Measurements from ENCODE around the gene PERM1. TPM values are rescaled to one million over a fixed set of nuclear protein-coding genes. Genes with fewer than 3 reads are reported as not detected.
"Not testable (repeated sequence)": the region's sequence is repeated elsewhere in the genome, so short reads cannot be mapped to it uniquely, and the experiment has no call there.

Gene PERM1
- total RNA-seq, 1 donor from 2014 or later: not detected

DNA sequence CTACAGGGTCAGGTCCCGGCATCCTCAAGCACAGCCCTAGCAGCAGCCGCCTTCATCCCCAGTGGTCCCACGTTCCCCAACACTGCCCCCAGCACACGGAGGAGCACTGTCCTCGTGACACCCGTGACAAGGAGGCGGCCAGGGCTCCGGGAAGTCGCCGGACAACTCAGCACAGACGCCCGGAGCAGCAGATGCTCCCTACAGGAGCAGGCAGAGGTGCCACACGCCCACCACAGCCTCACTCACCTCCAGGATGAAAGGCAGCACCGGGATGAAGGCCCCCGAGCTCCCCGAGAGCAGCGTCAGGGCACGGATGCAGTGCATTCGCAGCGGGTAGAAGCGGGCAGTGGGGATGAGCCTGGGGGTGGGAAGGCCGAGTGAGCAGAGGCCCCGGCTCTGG is 31.0 kb downstream of the PERM1 start:
- DNase-seq (ENCODE audit: low read depth, low spot score): no peak

DNA sequence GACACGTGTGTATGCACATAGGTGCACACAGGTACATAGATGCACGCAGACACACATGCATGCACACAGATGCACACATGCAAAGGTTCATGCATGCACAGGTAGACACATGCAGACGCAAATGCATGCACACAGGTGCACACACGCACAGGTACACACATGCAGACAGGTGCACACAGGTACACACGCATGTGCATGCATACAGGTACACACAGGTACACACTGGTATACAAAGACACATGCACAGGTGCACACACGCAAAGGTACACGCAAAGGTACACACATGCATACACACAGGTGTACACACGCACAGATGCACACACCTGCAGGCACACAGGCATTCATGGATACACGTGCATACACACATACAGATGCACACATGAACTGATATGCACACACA is 31.6 kb downstream of the PERM1 start:
- no peak for DNase-seq (ENCODE audit: low read depth, low spot score)

DNA sequence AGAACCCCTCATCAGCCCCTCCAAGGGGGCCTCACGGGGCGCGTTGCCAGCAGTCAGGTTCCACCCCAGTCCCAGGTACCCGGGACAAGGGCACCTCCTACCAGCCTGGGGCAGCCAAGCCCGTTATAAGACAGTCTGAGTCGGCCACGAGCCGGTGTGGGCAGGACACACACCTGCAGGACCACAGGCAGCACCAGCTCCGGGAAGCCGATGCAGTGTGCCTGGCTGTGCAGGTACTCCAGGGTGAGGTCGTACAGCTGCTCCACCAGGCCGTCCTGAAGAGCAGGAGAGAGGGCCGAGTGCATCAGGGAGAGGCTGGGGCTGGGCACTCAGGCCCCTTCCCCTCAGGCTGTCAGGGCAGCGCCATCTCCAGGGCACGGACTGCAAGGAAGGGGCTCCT is 33.9 kb downstream of the PERM1 start:
- no peak for DNase-seq (ENCODE audit: low read depth, low spot score)

DNA sequence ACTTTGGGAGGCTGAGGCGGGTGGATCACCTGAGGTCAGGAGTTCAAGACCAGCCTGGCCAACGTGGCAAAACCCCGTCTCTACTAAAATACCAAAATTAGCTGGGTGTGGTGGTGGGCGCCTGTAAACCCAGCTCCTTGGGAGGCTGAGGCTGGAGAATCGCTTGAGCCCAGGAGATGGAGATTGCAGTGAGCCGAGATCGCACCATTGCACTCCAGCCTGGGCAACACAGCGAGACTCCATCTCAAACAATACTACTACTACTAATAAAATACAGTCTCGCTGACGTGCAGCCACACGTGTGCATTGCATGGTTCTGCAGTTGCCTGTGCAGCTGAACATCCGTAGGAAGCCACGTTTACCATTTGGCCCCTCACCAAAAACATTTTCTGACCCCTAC is 35.1 kb downstream of the PERM1 start:
- DNase-seq (ENCODE audit: low read depth, low spot score): not testable (repeated sequence)

DNA sequence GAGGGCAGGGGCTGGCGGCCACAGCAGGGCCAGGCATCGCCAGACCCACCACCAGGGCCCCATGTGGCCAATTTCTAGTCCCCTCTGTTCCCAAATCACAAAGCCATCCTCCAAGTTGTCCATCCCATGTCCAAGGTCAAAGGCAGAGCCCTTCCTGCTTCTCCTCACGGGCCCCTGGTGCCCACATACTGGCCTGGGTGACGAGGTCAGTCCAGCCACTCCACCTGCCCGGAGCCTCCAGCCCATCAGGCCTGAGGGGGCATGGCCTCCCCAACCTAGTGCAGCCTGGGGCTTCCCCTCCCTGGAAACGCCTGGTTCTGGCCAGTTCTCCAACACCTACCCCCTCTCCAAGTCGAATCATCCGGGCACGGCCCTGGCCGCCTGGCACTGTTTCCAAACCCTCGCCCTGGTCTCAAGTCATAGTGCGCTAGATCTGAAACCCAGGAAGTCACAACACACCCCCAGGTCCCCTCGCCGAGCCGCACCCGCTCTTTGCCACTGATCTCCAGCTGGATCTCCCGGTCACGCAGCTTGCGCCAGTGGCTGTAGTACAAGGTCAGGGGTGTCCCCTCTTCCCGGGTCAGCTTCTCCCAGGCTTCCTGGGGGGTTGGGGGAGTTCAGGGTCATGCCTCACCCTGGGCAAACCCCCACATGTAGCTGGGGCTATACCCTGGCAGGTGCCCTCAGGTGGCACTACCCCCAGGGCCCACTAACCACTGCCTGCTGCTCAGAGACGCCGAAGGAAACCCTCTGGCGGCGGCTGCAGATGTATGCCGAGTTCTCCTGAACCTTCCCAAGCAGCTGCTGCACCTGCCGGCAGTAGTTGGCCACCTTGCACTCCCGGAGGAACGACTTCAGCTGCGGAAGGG is 36.0 kb downstream of the PERM1 start:
- no peak for DNase-seq (ENCODE audit: low read depth, low spot score)

DNA sequence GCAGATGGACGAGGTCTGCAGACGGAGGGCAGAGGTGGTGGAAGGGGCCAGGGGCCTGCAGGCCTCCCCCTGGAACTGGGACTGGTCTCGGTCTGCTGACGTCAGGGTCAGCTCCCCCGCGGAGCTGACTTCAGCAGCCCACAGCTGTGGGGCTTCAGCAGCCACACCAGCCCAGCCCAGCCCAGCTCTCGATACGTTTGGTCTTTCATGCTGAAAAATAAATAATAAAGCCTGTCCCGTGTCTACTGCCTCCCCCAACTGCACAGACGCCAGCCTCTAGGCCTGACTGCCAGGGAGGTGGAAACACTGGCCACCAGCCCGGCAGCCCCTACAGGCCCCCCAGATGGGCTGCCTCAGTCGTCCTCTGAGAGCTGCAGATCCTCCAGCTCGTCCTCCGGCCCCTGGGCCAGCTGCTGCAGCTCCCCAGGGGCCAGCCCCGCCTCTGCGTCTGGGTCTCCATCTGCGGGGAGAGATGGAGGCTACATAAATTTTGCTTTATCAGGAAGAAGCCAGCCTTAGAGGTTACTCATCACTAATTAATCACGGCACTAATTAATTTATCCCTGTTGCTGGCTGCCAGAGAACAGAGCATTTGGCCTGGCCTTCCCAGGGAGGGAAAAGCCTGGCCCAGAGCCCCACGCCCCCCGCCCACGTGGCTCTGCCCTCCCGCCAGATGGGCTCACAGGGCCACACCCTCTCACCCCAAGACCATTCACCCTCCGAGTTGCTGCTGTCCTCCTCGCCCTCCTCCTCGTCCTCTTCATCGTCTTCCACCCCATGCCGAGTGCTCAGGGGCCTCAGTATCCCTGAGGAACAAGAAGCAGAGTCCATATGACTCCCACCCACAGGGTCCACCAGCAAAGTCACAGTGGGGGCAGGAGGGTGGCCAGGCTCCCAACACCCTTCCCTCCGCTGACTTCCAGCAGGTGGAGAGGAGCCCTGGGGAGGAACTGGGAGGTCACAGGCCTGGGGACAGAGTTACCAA is 37.3 kb downstream of the PERM1 start:
- DNase-seq (ENCODE audit: low read depth, low spot score): no peak

DNA sequence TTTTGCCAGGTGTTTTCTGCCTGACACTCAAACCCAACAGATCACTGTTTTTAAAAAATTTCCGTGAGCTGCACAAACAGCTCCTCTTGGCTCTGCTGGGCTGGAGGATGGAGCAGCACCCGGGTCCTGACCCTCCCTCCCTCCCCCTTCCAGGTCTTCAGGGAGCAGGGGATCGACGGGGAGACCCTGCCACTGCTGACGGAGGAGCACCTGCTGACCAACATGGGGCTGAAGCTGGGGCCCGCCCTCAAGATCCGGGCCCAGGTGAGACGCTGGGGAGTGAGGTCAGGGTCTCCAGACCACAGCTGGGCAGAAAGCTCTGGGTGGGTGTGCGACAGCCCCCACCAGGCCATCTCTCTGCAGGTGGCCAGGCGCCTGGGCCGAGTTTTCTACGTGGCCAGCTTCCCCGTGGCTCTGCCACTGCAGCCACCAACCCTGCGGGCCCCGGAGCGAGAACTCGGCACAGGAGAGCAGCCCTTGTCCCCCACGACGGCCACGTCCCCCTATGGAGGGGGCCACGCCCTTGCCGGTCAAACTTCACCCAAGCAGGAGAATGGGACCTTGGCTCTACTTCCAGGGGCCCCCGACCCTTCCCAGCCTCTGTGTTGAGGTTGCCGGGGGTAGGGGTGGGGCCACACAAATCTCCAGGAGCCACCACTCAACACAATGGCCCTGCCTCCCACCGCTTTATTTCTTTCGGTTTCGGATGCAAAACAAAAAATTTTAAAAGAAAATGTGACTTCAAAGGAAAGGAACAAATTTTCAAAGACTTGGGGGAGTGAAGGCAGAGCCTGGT is 38.1 kb downstream of the PERM1 start:
- no peak for DNase-seq (ENCODE audit: low read depth, low spot score)

DNA sequence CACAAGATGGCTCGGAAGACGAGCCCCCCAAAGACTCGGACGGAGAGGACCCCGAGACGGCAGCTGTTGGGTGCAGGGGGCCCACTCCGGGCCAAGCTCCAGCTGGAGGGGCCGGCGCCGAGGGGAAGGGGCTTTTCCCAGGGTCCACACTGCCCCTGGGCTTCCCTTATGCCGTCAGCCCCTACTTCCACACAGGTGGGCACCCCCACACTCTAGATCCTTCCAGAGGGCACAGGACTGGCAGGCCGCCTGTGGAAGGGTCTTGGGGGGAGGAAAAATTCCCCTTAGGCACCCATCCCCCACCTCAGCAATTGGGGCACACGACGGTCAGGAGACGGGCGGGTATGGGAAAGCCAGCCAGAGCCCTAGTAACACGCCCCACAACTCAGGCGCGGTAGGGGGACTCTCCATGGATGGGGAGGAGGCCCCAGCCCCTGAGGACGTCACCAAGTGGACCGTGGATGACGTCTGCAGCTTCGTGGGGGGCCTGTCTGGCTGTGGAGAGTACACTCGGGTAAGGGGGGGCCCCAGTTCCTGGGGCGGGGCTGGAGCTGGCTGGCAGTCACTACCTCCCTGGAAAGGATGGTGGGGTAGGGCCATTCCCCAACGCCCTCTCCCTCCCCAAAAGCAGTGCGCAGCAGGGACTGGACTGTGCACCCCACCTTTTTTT is 38.9 kb downstream of the PERM1 start:
- no peak for DNase-seq (ENCODE audit: low read depth, low spot score)

DNA sequence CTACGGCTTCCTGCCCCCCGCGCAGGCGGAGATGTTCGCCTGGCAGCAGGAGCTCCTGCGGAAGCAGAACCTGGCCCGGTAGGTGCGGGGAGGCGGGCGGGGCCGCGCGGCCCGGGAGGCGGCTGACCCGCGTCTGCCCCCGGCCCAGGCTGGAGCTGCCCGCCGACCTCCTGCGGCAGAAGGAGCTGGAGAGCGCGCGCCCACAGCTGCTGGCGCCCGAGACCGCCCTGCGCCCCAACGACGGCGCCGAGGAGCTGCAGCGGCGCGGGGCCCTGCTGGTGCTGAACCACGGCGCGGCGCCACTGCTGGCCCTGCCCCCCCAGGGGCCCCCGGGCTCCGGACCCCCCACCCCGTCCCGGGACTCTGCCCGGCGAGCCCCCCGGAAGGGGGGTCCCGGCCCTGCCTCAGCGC is 39.5 kb downstream of the PERM1 start:
- DNase-seq (ENCODE audit: low read depth, low spot score): no peak

DNA sequence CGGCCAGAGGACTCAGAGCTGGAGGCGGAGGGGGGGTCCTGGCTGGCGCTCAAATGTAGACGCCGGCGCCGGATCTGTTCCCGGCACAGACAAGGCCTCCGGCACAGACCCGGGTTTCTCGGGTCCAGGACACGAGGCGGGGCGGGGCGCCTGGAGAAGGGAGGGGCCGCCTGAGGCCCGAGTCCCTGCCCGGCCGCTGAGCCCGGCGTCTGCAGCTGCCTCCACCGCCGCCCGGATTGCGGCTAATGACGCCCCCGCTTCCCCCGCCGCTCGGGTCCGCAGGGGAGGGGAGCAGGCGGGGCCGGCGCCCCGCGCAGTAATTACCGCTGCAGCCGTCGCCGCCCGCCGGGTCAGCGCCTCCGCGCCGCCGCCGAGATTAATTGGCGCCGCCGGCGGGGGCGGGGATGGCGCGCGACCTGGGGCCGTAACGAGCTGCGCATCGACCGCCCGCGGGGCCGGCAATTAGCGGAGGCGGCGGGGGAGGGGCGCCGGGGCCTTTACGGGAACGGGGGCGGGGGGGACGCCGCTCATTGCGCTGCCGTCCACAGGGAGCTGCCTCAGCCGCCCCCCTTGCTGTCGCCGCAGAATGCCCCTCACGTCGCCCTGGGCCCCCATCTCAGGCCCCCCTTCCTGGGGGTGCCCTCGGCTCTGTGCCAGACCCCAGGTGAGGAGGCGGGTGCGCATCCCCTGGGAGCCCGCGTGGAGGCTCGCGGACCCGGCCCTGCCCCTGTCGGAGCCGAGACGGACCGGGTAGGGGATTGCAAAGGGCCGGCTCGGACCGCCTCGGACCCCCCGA is 40.1 kb downstream of the PERM1 start:
- DNase-seq (ENCODE audit: low read depth, low spot score): no peak

DNA sequence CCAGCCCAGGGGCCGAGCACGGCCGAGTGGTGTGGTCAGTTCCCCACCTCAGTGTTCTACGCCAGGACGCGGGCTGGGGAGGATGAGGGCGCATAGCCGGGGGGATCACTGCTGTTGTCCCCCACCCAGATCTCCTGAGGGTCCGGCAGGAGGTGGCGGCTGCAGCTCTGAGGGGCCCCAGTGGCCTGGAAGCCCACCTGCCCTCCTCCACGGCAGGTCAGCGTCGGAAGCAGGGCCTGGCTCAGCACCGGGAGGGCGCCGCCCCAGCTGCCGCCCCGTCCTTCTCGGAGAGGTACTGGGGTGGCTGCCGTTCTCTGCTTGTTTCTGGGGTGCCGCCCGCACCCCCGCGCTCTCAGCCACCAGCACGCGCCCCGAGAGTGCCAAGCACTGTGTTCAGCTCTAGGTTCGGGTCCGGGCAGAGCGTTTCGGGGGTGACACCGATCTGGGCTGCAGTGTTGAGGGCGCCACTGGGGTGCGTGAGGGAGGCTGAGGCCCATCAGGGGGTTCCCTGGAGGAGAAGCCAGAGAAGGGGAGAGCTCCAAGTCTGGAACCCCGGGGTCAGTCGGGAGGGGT is 40.8 kb downstream of the PERM1 start:
- DNase-seq (ENCODE audit: low read depth, low spot score): no peak

DNA sequence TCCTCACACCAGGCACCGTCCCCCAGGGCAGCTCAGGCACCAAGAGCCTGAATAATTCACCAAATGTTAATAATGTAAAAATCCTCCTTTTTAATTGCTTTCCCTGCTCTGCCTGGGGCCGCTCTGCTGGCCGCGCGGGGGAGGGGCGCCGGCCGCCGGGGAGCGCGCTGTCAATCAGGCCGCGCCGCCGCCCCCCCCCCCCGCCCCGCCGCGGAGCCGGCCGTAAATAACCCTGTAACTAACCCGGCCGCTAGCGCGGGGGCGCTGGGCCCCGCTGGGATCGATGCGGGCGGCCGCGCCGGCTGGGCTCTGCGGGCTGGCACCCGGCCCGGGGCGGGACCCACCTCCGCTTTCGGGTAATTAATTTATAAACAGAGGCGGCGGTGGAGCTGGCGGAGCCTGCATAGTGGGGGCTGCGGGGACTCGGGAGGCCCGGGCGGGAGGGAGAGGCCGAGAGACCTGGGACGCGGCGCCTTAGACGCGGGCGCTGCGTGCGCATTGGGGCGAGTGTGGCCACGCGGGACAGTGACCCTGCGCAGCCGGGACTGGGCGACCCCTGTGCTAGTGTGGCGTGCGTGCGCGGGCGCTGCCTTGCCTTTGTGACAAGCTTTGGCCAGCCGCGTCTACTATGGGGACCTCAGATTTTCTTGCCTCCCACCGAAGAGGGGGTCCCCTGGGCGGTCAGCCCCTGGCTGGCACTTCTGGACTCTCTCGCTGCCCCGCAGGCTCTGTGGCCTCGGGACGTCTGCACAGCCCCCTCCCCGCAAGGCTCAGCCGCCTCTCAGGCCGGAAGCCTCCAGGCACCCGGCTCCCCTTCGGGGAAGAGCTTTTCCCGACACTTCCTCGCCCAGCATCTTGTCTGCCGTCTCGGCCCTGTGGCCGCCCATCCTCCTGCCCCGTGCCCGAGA is 41.5 kb downstream of the PERM1 start:
- no peak for DNase-seq (ENCODE audit: low read depth, low spot score)

DNA sequence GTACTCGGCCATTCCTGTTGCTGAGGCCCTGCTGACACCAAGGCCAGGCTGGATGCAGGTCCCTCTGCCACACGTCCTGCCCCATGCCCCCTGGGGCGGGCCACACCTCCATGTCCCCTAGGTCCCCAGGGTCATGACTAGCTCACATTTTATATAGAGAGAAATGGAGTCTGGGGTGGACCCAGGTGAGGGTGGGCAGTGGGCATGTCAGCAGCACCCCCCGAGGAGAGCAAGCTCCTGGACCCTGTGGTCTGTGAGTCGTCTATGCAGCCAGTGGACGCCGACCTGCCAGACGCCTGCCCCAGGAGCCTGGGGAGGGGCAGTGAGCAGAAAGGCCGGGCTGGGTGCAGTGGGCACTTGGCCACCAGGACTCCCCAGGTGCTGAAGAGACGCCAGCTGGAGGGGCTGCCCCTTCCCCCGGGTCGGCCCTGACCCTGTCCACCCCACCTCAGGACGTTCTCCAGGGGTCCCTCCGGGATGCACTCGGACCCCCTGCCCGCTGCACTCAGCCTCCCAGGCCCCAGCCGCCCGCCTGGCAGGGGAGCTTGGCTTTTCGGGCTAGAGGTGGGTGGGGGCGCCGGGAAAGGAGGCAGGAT is 42.3 kb downstream of the PERM1 start:
- DNase-seq (ENCODE audit: low read depth, low spot score): no peak

DNA sequence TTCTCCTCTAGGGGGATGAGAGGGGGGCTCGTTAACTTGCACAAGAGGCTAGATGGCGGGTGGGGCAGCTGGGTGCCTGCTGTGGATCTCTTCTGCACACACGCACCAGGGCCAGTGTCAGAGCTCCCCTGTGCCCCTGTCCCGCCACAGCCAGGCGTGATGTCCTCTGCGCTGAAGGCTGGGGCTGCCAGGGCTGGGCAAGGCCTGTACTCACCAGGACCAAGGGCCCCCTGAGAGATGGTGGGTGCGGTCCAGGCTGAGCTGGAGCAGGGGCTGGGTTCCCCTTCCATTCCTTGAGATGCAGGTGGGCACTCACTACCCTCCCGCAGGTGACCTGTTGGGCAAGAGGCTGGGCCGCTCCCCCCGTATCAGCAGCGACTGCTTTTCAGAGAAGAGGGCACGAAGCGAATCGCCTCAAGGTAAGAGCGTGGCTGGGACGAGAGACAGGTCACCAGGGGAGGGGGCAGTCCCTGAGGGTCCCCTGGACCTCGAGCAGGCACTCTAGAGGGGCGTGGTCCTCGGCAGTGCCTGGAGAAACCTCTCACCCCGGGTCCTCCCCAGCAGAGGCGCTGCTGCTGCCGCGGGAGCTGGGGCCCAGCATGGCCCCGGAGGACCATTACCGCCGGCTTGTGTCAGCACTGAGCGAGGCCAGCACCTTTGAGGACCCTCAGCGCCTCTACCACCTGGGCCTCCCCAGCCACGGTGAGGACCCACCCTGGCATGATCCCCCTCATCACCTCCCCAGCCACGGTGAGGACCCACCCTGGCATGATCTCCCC is 43.0 kb downstream of the PERM1 start:
- no peak for DNase-seq (ENCODE audit: low read depth, low spot score)

DNA sequence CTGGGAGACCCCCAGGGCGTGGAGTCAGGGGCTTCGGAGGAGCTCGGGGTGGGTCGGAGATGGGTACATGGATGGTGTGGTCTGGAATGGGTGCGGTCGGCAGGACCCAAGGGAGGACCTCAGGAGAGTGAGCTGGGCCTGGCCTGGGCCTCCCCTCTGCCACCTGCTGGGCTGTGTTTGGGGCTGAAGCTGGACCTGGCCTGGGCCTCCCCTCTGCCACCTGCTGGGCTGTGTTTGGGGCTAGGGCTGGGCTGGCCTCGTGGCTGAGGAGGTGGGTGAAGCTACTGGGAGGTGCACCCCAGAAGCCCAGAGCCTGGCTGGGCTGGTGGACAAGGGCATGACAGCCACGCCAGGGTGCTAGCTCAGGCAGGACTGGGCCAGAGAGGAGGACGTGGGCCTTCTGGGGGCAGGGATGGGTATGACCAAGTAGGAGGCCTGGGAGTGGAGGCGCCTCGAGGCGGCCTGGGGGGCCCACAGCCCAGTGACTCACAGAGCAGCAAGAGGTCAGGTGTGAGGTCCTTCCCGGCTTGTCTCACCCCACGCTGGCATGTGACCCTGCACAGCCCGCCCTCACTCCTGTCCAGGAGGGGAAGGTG is 43.7 kb downstream of the PERM1 start:
- no peak for DNase-seq (ENCODE audit: low read depth, low spot score)

DNA sequence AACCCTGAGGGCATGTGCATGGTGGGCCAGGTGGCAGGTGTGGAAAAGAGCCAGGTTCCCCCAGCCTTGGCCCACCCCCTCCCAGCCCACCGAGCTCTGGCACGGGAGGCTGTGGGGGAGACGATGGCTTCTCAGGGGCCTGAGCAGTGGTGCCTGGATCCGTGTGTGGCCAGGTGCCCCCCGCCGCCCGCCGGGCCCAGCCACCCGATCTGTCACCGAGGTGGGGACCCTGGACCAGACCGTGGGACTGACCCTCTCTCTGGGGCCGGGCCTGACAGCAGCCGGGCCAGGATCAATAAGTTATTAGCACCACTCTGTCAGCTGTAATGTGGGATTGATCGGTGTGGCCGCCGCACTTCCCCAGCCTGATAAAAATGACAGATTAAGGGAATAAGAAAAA is 44.4 kb downstream of the PERM1 start:
- no peak for DNase-seq (ENCODE audit: low read depth, low spot score)

Data from pulmonary artery endothelial cell (primary cell).